ENCODE data around the gene CNNM1.

Gene CNNM1

DNA sequence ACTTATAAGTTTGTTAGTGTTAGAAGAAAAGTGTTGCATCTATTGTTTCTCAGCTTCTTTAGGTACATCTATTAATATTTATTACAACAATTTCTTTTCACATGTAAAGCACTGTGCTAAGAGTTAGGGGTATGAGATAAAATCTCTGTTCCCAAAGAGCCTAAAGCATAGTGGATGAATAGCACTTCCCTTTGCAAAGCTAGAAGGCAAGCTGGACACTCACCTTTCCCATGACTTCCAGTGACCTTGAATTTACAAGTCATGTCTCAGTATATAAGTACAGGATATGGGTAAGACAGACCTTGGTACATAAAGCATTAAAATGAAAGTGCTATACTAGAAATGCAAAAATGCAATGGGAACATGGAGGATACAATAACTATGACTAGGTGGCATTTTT, 8.7 kb downstream of the CNNM1 start:
- no peak for DNase-seq

DNA sequence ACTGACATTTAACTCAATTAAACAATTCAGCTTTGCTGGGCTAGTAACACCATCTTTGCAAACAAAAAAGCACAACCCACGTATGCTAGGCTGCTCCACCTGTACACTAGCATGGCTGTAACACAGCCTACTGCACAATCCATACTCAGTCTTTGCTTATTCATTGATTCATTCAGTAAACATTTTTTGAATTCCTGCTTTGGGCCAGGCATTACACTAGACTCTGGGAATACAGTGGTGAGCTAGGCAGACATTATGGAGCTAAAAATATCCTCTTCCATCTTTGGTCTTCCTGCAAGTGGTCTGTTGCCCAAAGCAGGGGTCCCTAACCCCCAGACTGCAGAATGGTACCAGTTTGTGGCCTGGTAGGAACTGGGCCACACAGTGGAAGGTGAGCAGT, 9.9 kb downstream of the CNNM1 start:
- DNase-seq = no peak

DNA sequence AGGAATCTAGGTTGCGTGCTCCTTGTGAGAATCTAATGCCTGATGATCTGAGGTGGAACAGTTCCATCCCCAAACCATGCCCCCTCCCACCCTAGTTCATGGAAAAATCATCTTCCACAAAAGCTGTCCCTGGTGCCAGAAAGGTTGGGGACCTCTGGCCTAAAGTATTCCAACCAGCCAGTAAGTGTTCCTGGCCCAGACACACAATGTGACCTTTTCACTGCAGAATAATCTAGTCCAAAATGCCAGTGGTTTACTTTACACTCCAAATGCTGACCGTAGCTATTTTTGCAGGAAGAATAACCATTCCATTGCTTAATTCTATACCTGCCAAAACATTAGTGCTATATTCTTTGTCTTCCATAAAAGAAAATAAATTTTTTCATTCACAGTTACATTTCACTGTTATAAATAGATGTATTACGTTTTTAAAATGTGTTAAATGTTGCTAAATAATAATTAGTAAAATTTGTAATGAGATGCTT, 10.4 kb downstream of the CNNM1 start:
- no peak for DNase-seq

DNA sequence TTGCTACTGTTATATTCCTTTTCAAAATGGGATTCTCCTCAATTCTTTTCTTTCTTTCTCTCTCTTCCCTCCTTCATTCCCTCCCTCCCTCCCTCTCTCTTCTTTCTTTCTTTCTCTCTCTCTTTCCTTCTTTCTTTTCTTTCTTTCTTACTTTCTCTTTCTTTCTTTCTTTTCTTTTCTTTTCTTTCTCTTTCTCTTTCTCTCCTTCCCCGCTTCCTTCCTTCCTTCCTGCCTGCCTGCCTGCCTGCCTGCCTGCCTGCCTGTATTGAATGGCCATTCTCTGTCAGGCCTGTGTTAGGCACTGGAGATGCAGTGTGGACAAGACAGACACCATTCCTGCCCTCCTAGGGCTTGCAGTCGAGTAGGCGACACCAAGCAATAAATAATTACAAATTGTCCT, 11.5 kb downstream of the CNNM1 start:
- no peak for DNase-seq

DNA sequence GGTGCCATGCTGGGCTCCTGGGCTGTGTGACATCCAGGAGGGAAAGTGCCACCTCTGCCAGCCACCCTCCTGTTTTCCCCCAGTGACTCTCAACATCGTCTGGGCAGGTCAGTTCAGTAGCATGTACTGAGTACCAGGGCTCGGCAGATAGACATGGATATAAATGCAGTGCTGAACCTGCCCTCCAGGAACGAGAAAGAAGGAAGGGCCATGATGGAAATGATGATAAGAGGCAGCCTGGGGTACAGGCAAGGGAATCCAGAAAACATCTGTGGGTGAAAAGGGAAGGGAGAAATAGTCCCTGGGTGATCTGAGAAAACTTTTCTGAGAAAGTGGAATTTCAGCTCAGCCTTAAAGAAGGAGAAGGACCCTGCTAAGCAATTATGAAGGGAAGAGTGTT, 12.1 kb downstream of the CNNM1 start:
- DNase-seq = no peak

DNA sequence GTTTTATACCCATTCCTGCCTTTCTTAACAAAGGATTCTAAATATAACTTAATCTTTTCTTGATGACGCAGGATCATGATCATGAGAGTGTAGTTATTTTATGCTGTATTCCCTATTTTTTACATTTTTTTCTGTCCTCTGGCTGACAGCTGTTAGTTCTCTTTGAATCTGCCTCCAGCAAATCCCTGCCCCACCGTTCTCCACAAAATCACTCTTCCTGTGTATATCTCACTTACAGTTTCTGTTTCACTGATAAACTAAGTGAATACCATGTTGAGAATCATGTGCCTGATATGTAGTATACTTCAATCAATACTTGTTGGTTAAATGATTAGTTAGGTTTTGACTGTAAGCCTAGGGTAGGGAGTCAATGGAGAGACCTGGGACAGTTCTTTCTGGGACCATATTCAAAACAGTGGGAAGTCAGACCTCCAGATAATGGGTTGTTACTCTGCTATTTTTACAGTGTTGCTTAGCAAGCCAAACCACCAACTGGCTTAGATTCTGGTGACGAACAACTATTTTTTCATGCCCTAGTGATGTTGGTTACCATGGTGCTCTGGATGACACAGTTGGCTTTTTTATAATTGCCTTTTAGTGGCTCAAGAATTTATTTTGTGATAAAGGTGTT, 12.8 kb downstream of the CNNM1 start:
- no peak for DNase-seq

DNA sequence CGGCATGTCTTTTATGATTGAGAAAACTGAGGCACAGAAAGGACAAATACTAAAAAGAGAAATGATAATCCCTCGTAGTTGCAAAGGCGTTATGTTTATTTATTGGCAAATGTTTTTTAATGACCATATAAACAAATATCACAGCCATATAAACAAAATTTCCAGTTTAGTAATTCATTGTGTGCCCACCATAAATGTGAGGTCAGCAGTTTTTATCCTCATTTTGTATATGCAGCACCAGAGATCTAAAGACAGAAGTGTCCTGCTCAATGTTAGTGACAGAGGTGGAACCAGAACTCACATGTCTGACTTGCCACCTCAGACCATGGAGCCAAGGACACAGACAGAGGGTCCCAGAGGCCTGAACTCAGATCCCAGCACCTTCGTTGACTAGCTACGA, 14.1 kb downstream of the CNNM1 start:
- no peak for DNase-seq

DNA sequence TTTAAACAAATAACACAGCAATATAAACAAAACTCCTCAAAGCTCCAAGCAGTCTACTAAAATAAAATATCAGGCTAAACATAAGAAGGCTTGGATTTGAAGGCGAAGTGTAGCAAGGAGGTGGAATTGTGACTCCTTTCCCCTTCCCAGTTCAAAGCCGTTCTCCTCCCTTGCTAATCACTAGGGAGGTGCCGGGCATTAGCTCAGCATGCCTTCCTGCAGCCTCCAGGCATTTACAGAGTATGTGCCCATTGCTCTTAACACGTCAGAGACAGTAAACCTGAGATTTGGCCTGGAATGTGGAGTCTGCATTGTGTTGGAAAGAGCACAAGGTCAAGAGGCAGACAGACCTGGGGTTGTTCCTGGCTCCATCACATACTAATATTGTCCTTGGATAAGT, 15.6 kb downstream of the CNNM1 start:
- no peak for DNase-seq

DNA sequence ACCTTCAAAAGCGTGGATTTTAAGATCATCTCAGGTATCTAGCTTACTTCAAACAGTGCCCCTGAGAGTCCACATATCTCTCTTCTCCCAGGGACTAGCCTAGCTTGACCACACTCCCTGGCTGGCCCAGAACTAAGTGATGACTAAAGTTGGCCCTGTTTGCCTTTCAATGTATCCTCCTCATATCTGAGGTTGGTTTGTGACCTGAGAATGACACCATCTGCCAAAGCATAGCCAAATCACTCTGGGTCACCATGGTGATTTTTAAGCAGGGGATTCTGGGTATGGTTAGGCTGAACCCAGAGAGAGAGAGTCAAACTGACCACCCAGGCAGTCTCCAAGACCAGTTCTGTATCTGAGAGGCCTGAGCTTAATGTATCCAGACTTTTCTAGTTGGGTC, 16.2 kb downstream of the CNNM1 start:
- no peak for DNase-seq

DNA sequence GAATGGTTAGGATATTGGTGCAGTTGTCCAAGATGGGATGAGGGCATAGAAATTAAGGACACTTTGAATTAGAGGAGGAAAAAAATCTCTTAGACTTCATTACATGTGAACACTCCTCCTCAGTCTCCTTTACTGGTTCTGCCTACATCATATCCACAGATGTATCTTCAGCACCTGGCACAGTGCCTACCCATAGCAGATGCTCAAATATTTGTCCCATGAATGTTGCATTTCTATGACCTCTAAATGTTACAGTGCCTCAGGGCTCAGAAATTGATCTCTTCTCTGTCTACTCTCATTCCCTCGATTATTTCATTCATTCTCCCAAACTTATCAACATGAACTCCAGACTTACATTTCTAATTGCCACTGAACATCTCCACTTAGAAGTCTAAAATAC, 17.1 kb downstream of the CNNM1 start:
- DNase-seq = no peak

DNA sequence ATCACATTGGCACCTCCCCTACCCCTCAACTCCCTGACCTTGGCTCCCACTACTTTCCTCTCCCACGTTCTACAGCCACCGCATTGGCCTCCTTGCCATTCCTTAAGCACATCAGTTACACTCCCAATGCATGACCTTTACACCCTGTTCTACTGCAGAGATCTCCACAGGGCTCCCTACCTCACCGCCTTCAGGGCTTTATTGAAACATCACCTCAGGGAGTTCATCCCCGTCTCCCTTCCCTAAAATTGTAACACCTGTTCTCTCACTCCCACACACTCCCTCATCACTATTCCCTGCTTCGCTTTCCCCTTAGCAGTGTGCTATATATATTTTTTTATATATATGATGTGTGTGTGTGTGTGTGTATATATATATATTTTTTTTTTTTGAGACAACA, 18.5 kb downstream of the CNNM1 start:
- DNase-seq = no peak

DNA sequence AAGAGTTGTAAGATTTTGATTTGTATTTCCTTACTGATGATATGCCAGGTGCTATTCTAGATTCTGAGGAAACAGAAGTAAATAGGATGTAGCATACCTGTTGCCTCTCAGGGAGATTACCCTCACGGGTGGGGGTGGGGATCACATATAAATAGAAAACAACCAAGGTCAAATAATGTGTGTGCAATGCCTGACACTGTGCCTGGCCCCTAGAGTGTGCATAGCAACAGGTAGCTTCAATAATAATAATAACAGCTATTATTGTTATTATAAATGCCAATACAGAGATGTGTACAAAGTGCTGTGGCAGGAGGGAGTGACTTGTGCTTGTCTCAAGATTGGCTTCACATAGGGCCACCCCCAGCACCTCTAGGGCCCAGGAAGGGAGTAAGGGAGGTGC, 24.0 kb downstream of the CNNM1 start:
- DNase-seq = no peak

DNA sequence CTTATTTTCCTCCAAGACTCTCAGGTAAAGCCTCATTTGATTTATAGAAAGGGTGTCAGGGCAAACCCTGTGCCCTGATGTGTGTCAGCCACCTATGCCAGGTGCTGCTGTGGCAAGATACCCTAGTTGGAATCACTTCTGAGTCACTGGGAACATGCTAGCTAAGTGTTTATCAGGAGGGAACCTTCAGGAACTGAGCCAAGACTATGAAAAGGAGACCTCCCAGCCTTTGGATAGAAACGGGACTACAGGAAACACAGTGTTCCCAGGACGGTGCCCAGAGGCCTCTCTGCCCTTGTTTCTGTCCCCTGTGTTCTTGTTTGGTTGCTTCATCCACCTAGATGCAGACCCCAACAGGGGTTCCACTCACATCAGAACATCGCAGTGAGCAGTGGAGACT, 28.5 kb downstream of the CNNM1 start:
- DNase-seq = no peak

DNA sequence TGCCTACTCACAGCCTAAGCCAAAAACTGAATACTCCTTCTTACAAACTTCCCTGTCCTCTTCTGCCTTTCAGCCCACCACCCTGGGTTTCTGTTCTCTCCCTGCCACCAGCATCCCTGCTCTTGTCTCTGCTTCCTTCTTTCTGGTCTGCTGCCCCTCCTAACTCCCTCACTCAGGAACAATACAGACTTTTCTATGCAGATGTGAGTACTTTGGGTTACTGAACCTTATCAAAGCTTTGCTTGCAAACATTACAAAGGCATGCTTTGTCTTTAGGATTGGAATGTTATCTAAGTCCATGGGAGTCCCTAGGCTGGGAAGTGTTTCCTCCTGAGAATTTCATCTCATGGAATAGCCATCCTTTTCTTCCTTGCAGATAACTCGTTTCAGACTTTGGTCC, 28.9 kb downstream of the CNNM1 start:
- DNase-seq = no peak

DNA sequence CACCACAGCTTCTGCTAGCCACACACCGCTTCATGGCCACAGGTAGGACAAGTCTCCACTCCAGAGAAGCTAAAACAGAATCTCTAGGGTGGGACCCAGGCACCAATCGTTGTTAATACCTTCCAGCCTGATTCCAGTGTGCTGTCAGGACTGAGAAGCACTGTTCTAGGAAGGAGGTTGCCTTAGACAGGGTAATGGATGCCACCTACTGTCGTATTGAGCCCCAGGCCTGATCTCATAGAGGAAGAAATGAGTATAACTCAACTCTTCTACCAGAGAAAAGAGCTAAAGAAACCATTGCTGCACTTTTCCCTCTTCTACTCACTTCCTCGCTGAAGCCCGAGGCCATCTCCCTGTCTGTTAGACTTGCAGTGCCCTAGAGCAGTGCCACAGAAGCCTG, 31.8 kb downstream of the CNNM1 start:
- no peak for DNase-seq

DNA sequence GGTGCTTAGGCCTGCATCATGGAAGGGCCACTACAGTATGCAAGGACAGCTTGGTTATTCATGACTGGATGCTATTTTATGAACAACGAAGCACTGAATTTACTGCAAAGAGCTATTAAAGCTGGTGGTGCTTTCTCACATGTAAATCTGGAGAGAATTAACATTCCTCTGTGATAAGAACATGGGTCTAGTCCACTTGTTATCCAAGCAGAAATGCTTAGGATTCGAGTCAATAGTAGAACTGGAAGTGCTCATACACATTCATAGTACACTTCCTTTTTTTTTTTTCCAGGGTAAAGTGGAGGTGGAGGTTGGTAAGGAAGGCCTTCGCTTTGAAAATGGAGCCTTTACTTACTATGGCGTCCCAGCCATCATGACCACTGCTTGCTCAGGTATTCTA, 35.0 kb downstream of the CNNM1 start:
- no peak for DNase-seq

DNA sequence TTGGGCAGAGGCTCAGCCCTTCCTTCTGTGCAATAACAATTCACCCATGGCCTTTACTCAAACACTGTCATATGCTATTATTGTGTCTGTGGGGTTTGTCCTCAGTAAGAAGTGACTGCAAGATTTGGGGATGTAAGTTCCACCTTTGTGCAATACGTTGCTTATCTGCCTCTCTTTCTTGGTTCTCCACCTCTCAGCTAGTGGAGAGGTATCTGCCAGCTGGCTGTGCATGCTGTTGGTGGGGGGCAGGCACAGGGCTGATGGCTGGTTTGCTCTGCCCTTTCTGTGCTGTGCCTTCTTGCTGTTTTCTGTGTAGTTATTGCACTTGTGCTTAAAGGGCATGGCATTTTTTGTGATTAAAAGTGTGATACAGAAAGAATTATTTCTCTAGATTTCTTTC, 36.2 kb downstream of the CNNM1 start:
- DNase-seq = no peak

DNA sequence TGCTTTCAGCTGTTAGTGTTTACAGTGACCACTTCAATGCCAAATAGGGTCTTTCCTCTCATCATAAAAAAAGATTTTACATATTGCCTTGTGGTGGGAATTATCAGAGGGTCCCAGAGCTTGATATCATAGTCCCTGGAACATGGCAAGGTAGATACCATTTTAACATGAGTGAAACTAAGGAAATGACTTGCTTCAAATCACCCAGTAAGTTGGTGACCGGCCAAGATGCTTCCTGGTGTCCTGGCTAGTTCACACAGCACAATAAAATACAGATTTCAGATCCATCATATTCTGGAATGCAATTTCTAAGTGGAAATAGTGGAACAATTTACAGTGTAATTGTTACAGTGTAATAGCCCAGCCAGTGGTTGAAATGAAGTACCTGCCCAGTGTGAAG, 36.6 kb downstream of the CNNM1 start:
- DNase-seq = no peak

DNA sequence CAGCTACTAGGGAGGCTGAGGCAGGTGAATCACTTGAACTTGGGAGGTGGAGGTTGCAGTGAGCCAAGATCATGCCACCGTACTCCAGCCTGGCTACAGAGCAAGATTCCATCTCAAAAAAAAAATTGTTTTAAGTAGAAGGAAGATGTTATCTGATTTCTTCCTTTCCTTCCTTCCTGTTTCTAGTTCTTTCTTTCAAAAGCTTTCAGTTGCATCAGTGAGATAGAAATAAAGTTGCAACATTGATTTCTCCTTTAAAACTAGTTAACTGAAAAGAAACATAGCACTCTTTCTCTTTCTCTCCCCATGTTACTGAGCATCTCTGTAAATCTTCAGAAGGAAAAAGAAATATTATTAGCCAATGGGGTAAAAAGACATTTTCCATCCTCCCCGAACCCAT, 37.5 kb downstream of the CNNM1 start:
- DNase-seq = no peak

DNA sequence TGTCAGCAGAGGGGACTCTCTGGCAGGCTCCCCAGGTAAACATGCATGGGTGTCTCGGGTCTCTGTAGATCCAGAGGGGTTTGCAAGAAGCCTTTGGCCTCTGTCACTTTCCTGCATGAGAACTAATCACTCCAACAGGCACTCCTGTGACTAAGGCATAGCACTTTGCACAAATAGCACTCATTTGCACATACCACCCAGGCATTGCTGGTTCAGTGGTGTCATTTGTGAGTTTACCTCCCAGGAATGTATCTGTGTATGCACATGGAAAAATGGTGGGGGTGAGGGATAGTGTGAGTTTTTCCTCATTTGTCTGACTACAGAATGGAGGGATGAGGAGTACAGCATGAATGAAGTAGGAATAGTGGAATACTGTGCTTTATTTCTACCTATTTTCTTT, 39.5 kb downstream of the CNNM1 start:
- DNase-seq = no peak

DNA sequence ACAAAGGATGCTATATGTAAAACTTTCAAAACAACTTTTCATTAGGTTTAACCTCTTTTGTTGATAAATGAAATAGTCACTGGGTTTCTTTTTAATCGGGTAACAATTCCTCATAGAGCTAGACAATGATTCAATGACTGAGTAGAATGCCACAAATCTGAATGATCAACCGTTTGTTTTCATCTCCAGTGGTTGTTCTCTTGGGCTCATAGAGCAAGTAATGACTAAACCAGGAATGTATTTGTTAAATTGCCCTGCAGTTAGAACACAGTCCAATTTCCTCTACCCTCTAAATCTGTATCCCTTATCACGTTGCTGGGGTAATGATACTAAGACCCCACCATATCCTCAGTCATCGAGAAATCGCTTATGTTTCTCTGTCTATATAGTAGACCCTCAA, 40.0 kb downstream of the CNNM1 start:
- no peak for DNase-seq

DNA sequence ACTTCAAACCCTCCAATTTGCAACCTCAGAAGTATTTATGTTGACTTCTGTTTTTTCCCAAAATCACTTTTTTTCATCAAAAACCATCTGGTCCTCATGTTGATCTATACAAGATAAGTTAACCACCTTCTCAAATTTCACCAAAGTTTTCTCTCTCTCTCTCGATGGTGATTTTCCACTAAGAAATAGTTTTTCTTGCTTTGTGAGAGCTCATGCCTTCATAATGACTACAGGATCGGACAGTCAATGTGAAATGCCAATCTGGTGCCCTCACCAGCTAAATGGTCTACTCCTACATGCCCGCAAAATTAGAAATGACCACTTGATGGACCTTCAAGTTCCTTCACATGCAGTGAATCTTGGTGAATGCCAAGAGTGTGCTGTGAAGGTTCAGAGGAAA, 40.4 kb downstream of the CNNM1 start:
- DNase-seq = no peak

DNA sequence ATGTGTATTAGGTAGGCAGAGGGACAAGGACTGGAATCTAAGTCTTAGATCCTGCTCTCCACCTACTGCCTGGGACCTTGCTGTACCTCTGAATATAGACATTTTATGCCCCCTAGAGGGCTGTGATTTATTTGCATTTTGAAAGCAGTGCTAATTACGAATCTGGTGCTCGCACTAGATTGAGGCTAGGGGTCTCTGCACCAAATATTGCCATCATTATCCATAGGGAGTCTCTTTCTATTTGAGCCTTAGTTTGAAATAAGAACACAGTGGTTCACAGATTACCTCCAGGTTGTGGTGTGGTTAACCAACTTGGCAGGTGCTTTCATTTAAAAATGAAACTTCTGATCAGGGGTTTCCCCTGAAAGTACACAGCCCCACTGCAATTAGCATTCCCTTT, 41.8 kb downstream of the CNNM1 start:
- DNase-seq = no peak

DNA sequence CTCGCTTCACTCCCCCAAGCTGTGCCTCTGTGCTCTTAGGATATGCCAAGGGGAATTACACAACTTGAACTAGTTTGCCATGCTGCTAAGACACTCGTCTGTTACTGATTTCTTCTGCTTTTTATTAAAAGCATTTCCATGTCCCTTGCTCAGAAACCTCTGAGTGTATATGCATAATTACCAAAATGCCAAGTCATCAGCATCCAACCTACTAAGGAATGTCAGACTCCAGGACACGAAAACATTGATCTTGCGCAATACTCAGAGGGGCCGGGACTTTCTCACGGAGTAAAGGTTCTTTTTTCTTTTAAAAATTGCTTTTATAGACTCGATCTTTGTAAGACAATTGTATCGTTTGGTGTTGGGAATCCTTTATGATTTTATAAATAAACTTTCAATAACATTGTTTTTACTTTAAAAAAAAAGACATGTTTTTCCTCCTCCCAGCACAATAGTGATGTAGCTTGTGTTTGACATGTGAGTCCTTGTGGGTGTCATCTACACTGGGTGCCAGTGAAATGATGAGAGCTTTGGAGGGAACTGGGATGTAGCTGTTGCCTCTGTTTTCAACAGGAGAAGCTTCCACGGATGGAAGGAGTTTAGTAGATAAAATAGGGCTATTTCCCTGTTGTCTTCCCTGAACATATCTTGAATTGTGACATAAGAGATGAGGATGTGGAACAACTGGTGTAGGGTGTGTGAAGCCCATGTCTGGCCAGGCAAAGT, 43.6 kb downstream of the CNNM1 start:
- no peak for DNase-seq

DNA sequence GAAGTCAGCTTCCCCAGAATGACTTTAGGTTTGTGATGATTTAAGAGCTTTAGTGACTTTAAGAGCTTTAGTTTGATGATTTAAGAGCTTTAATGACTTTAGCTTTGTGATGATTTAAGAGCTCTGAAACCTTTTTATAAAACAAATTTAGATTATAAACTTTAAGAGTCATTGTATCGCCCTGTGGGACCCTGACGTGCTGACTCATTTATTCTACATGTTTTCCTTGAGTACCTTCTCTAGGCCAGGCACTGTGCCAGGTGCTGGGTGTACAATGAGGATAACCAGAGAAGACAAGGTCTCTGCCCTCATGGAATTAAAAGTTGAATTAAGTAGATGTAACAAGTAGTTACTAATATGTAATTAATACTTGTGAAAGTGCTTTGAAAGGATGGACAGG, 45.4 kb downstream of the CNNM1 start:
- no peak for DNase-seq
